ENCODE measurements around the gene ZNF75A. TPM values are rescaled to one million over a fixed set of nuclear protein-coding genes. Genes with fewer than 3 reads are reported as not detected.

Gene ZNF75A
- total RNA-seq, 1 experiment from 2014 or later: 20.3 TPM

DNA sequence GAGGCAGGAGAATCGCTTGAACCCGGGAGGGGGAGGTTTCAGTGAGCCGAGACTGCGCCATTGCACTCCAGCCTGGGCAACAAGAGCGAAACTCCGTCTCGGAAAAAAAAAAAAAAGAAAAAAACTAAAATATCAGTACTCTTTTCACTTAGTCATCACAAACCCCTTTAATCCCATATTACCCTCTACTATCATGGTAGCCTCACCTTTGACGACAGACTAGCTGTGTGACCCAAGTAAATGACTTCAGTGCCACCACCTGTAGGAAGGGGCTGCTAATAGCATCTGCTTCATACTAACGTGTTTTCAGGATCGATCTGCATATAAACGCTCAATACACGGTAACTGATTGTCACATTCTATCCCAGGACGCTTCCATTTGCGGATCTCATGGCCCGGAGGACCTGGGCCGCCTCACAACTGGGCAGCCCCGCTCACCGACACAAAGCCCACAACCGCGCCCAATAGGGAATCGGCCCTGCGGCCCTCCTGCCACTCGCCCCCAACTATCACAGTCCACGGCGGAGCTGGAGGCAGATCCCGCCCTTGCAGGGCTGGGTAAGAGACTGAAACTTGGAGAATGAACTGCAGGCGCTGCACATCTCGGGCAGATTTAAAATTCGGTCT, 23.1 kb upstream of the ZNF75A start:
- H3K9me3 ChIP-seq: peaks cover 28% of the 10 kb centered on the region
- peak; percentile 79 for DNase-seq
- H3K36me3 ChIP-seq: peaks cover 36% of the 10 kb centered on the region
- H3K27me3 ChIP-seq: peaks cover 10% of the 10 kb centered on the region
- H3K4me3 ChIP-seq: peak overlapping the region; percentile 67

DNA sequence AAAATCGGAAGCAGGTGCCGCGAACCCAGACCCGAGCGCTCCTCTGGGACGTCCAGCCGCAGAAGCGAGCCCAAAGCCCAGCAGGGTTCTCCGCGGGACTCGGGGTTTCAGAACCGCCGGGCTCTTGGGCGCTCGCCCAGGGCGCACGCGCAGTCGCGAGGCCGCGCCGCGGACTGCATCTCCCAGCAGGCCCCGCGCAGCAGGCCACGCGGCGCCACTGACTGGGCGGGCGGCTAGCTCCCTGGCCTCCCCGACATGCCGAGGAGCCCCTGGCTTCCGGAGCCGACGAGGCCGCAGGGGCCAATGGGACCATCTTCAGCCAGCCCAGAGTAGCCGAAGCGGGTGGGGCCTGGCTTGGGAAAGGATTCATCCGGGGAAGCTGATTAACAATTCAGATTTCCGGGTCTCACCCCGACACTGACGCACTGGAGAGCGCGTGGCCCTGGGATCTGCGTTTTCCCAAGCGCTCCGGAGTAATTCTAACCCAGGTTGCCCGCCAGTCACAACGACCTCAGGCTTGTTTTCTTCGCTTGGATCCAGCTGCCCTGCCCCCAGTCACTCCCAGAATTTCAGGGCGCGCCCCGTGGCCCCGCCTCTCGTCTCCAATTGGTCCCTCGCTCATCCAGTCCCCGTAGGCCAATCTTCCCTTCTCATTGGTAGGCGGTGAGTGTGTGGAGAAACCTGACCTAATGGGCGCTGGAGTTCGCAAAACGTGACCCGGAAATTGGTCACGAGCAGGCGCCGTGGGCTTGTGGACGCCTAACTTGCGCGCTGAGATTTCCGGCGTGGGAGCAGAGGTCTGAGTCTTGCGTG, 22.4 kb upstream of the ZNF75A start, which contains the start of gene ZNF263:
TSS of gene ZNF263 (plus strand) at position 762 of the 813 bp plus-strand sequence. CDS start 328 bp downstream, outside the sequence.
- Histone ChIP-seq H3K36me3 (peaks cover 43% of the 10 kb centered on the region), H3K27me3 (peaks cover 5% of the 10 kb centered on the region), H3K9me3 (peaks cover 34% of the 10 kb centered on the region), H3K4me3 (peak within 1 kb of the TSS; percentile 67)
- peak; percentile 98 for DNase-seq

DNA sequence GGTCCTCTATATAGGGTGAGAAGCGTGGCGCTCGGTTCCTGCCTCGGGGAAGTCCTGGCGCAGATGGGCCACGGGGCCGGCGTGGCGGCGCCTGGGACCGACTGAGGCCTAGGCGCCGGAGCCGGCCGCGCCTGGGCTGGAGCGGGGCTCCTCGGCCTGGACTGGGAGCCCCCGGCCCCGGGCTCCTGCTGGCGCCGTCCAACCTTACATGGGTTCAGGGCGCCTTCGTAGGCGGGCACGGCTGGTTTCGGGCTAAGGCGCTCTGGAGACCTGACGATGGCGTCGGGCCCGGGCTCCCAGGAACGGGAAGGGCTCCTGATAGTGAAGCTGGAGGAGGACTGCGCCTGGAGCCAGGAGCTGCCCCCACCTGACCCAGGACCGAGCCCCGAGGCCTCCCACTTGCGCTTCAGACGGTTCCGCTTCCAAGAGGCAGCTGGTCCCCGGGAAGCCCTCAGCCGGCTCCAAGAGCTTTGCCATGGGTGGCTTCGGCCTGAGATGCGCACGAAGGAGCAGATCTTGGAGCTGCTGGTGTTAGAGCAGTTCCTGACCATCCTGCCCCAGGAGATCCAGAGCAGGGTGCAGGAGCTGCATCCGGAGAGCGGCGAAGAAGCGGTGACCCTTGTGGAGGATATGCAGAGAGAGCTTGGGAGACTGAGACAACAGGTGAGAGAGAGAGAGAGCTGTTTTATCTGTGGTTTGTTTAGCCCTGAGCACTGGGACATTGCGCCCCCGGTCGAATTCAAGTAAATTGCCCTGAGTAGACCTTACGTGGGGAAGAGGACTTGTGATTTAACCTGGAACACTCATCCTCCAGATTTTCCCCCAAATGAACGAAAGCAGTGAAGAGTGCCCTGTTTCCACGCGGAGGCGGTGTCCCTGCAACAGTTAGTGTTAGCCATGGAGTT, 21.5 kb upstream of the ZNF75A start:
- Histone ChIP-seq H3K9me3 (peaks cover 43% of the 10 kb centered on the region), H3K27me3 (no peaks in the 10 kb centered on the region), H3K36me3 (peaks cover 52% of the 10 kb centered on the region), H3K4me3 (peak overlapping the region; percentile 67)
- DNase-seq: no peak

DNA sequence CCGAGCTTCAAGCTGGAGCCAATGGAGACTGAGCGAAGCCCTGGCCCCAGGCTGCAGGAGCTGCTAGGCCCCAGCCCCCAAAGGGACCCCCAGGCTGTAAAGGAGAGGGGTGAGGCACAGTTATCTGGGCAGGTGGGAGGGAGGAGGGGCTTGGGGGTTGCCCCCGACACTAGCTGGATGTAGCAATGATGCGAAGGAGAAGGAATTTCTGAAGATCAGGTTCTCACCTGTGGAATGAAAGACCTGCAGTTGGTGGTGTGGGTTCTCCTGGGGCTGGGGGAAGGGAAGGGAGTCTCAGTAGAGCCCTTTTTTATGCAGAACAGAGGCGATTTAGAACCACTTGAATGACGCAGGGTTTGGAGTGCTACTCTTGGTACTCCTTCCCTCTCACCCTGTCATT, 20.2 kb upstream of the ZNF75A start:
- H3K27me3 ChIP-seq: no peaks in the 10 kb centered on the region
- peaks cover 56% of the 10 kb centered on the region for H3K9me3 ChIP-seq
- peaks cover 65% of the 10 kb centered on the region for H3K36me3 ChIP-seq
- H3K4me3 ChIP-seq: peak overlapping the region; percentile 67; the same call in 1 of the 2 replicates
- no peak for DNase-seq

DNA sequence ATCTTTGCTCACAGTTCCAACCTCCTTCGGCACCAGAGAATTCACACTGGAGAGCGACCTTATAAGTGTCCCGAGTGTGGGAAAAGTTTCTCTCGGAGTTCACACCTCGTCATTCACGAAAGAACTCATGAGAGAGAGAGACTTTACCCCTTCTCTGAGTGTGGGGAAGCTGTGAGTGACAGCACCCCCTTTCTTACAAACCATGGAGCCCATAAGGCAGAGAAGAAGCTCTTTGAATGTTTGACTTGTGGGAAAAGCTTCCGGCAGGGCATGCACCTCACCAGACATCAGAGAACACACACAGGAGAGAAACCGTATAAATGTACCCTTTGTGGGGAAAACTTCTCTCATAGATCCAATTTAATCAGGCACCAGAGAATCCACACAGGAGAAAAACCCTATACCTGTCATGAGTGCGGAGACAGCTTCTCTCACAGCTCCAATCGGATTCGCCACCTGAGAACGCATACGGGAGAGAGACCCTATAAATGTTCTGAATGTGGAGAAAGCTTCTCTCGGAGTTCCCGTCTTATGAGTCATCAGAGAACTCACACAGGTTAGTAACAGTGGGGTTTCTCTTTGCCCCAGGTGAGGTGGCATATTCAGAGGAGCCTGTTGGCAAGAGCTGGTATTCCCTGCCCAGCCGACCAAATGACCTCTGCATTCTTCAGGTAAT, 15.2 kb upstream of the ZNF75A start:
- DNase-seq: no peak
- no peaks in the 10 kb centered on the region for H3K27me3 ChIP-seq
- H3K36me3 ChIP-seq: peaks cover 97% of the 10 kb centered on the region
- H3K9me3 ChIP-seq: peaks cover 94% of the 10 kb centered on the region
- H3K4me3 ChIP-seq: no peak overlapping the region

DNA sequence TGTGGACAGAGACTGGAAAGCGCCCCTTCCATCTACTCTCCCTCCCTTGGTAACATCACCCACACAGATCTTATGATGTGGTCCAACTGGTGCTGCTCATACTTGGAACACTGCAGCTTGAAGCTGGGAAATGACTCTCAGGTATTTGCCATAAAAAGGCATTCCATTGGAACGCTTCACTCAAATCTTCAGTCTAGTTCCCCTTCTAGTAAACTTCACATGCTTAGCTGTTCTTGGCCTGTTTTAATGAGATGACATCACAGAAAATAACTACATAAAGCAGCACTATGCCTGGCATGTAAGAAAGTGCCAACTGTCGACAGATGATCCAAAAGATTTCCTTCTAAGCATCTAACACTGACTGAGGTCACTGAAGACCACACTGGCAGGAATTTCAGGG, 12.7 kb upstream of the ZNF75A start:
- Histone ChIP-seq H3K27me3 (no peaks in the 10 kb centered on the region), H3K36me3 (peaks cover 88% of the 10 kb centered on the region), H3K4me3 (no peak overlapping the region), H3K9me3 (peaks cover 79% of the 10 kb centered on the region)
- DNase-seq: peak; percentile 45

DNA sequence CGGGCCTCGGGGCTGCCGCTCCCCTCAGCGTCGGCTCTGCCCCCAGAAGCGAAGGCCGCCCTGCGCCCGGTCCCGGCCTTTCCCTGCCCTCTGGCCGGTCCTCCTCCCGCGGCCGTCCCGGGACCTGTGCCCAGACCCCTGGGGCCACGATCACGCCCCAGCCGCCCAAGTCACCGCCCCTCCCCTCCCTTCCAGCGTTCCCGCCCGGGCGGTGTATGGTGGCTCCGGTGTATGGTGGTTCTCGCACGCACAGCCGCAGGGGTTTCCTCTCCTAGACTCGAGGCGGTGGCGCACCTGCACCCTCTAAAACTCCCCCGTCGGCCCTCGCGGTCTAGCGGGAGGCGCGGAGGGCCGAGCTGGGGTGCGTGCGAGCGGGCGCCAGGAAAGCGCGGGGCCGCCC, 10.1 kb upstream of the ZNF75A start:
- Histone ChIP-seq H3K27me3 (no peaks in the 10 kb centered on the region), H3K4me3 (no peak overlapping the region), H3K9me3 (peaks cover 61% of the 10 kb centered on the region), H3K36me3 (peaks cover 86% of the 10 kb centered on the region)
- no peak for DNase-seq

DNA sequence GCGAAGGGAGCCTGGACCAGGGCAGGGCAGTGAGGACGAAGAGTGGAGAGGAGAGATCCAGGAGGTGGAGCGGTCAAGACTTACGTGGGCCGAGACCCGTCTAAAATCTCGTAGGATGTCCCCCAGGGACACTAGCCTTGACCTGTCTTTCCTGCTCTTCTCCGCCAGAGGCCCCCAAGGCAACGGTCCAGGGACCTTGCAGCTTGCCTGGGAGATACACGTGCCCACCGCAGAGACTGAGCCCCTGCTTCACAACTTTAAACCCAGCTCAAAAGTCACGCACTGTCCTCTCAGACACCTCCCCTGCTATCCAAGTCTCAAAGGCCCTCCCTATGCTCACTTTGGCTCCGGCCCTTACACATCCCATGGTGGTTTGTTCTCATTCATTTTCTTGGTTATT, 9.5 kb upstream of the ZNF75A start:
- H3K9me3 ChIP-seq: peaks cover 61% of the 10 kb centered on the region
- no peaks in the 10 kb centered on the region for H3K27me3 ChIP-seq
- H3K36me3 ChIP-seq: peaks cover 86% of the 10 kb centered on the region
- H3K4me3 ChIP-seq: no peak overlapping the region
- DNase-seq: no peak

DNA sequence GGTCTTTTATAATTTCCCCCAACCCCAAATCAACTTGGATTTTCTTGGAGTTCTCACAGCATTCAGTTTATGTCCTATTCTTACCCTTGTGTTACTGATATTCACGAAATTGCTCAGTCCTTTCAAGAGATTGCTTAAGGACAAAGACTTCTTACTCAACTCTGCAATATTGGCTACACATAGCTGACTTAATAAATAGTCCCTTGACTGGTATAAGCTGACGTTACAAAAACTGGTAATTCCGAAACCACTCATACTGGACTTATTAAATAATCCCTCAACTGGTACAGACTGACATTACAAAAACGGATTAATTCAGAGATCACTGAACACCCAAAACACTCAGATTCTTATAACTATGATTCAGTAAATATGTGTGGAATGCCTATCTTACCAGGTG, 927 bp upstream of the ZNF75A start:
- H3K4me3 ChIP-seq: peak overlapping the region; percentile 97
- no peaks in the 10 kb centered on the region for H3K27me3 ChIP-seq
- H3K36me3 ChIP-seq: peaks cover 93% of the 10 kb centered on the region
- peaks cover 75% of the 10 kb centered on the region for H3K9me3 ChIP-seq
- no peak for DNase-seq

DNA sequence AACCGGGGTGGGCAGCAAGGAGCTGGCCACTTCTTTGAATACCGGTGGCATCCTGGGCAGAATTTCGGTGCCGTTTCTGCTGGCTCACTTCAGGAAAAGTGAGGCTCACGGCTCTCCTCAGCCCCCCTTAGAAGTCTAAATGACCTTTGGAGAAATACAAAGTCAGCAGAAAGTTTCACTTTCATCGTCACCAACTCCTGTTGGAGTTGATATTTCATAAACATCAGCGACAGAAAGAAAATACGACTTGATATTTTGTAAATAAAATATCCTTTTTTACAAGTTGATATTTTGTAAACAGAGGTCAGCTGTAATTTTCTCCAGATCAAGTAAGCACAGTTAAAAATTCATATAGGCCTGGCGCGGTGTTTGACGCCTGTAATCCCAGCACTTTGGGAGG, 781 bp downstream of the ZNF75A start:
- peak overlapping the region; percentile 97 for H3K4me3 ChIP-seq
- peaks cover 82% of the 10 kb centered on the region for H3K36me3 ChIP-seq
- peaks cover 66% of the 10 kb centered on the region for H3K9me3 ChIP-seq
- H3K27me3 ChIP-seq: no peaks in the 10 kb centered on the region
- no peak for DNase-seq

DNA sequence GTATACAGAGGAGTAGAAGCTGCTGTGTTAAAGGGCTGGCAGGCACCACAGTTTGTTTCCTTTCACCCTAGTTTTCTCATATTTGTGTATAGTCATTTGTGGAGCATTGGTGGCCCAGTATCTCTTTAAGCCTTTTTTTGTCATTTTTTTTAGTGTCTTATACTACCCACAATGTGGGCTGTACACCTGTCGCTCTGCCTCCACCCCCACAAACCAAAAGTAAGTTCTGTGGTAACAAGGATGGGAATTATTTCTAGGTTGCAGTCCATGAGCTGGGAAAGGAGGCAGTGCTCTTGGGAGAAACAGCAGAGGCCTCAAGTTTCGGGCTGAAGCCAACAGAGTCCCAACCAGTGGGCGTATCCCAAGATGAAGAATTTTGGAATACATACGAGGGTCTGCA, 6.2 kb downstream of the ZNF75A start:
- H3K36me3 ChIP-seq: peaks cover 80% of the 10 kb centered on the region
- DNase-seq: no peak

DNA sequence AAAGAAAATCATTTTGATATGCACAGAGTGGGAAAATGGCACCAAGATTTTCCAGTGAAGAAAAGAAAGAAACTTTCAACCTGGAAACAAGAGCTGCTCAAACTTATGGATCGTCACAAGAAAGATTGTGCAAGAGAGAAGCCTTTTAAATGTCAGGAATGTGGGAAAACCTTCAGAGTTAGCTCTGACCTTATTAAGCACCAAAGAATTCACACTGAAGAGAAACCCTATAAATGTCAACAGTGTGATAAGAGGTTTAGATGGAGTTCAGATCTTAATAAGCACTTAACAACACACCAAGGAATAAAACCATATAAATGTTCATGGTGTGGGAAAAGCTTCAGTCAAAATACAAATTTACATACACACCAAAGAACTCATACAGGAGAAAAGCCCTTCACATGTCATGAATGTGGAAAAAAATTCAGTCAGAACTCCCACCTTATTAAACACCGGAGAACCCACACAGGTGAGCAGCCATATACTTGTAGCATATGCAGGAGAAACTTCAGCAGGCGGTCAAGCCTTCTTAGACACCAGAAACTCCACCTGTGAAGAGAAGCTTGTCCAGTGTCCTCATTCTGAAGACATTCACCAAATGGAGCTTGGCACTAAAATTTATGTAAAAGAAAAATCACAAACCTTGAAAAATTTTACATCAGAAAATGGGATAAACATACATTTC, 12.2 kb downstream of the ZNF75A start:
- DNase-seq: no peak
- Histone ChIP-seq H3K27me3 (no peaks in the 10 kb centered on the region), H3K9me3 (peaks cover 63% of the 10 kb centered on the region), H3K36me3 (peaks cover 64% of the 10 kb centered on the region), H3K4me3 (no peak overlapping the region)

More for the DNA sequence above, 6.2 kb downstream of the ZNF75A start:
- H3K9me3 ChIP-seq: peaks cover 55% of the 10 kb centered on the region
- no peak overlapping the region for H3K4me3 ChIP-seq
- no peaks in the 10 kb centered on the region for H3K27me3 ChIP-seq

DNA sequence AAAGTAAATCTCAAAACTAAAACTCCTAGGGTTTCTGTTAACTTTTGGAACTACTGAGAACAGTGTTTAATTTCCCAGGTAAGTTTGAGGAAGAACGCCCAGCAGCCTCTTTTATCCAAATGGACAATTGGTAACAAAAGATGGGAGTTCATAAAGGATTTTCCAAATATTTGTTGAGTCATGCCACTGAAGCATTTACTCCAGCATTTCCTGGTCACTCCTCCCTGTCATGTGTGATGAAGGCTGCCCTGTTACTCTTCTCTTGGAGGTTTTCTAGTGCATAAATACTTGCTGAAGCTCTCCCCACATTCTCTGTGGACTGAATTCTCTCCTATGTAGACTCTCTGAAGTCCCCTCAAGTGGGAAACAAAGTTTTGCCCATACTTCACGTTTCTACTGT, 16.5 kb downstream of the ZNF75A start:
- DNase-seq: no peak
- Histone ChIP-seq H3K4me3 (no peak overlapping the region), H3K27me3 (no peaks in the 10 kb centered on the region), H3K36me3 (peaks cover 25% of the 10 kb centered on the region), H3K9me3 (peaks cover 38% of the 10 kb centered on the region)

DNA sequence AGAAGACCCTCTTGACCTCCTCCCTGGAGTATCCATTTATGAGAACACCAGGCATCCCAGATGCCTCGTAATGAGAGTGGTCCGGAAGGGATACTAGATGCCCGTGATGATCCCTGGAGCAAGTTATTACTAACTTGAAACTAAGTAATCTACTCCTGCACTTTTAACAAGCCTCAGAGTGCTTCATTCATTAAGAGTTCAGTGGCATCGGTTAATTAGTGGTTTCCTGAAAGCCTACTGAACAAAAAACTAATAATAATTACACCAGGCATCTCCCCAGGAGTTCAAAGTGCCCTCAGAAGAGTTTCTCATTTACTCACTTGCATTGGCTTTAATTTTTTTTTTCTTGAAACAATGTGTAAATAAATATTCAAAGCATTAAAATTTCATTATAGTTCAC, 22.2 kb downstream of the ZNF75A start:
- DNase-seq: no peak
- no peak overlapping the region for H3K4me3 ChIP-seq
- H3K27me3 ChIP-seq: no peaks in the 10 kb centered on the region
- peaks cover 2% of the 10 kb centered on the region; the same call in 1 of the 2 replicates for H3K9me3 ChIP-seq
- H3K36me3 ChIP-seq: no peaks in the 10 kb centered on the region

DNA sequence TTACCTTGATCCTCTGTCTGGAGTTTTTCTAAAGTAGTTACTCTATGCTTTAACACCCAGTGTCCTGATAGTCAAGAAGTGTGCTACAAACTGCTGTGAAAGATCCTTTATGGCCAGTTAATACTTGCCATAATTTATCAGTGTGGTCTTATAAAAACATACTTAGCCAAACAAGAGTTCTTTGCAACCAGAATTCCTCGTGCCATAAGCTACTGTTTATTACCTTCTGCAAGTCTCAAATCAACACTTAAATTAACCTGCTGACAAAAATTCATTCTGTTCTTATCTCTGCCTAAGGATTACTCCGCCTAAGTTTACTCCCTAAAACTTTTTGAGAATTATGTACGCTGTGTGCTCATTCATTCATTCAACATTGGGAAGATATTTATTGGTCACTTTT, 22.8 kb downstream of the ZNF75A start:
- Histone ChIP-seq H3K36me3 (no peaks in the 10 kb centered on the region), H3K27me3 (no peaks in the 10 kb centered on the region), H3K4me3 (no peak overlapping the region), H3K9me3 (peaks cover 2% of the 10 kb centered on the region; the same call in 1 of the 2 replicates)
- DNase-seq: no peak

DNA sequence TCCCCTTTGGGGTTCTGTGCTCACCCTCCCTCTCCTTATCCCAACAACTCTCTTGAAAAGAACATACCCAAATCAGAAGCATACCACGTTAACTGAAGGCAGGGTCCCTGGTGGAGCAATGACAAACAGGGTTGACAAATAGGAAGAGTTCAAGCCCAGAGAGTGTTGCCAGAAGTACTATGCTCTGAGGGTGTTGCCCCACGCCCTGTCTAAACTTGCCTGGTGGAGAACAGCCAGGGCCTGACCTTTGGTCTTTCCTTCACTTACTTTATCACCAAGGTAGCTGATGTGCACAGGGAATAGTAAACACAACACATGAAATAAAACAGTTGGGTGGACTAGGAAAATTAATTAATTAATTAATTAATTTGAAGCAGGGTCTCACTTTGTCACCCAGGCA, 23.3 kb downstream of the ZNF75A start:
- H3K27me3 ChIP-seq: no peaks in the 10 kb centered on the region
- no peak for DNase-seq

More for the DNA sequence above, 23.3 kb downstream of the ZNF75A start:
- Histone ChIP-seq H3K4me3 (no peak overlapping the region), H3K36me3 (no peaks in the 10 kb centered on the region), H3K9me3 (peaks cover 2% of the 10 kb centered on the region; the same call in 1 of the 2 replicates)

All from MG63 (cell line).